ENCODE results near the gene ANHX.
"Not testable (repeated sequence)": the region's sequence is repeated elsewhere in the genome, so short reads cannot be mapped to it uniquely, and the experiment has no call there.

Gene ANHX

DNA sequence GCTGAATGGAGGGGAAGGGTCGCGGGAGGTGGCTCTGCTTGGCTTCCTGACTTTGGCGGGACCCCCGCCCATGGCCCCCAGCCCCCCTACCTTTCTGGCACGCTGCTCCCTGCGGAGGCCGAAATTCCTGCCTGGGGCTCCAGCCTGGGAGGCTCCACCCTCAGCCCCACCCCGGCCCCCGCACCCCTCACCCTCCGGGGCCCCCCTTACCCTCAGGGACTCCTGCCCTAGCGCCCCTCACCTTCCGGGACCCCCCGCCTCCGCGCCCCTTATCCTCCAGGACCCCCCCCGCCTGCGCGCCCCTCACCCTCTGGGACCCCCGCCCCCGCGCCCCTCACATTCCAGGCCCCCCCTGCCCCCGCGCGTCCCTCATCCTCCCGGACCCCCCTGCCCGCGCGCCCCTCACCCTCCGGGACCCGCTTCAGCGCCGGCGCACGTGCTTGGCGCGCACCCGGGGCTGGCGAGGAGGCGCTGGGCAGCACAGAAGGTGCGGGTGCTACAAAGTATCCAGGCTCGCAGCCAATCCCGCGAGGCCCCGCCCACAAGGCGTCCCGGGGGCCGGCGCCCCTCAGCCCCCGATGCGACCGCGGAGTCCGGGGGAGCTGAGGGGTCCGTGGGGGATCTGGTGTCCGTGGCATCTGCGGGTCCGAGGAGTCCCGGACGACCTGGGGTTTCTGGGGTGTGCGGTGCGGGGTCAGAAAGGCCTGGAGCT, at the start of gene ANHX:
ANHX (minus strand) TSS at position 477 of the 712 bp plus-strand sequence. CDS start 1,521 bp downstream, outside the sequence.
- DNase-seq (ENCODE audit: low read depth in 2 of 2) = no peak

DNA sequence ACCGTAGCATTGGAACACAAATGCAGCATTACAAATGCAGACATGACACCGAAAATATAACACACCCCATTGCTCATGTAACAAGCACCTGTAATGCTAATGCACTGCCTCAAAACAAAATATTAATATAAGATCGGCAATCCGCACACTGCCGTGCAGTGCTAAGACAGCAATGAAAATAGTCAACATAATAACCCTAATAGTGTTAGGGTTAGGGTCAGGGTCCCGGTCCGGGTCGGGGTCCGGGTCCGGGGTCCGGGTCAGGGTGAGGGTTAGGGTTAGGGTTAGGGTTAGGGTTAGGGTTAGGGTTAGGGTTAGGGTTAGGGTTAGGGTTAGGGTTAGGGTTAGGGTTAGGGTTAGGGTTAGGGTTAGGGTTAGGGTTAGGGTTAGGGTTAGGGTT, 29.0 kb upstream of the ANHX start:
- not testable (repeated sequence) for DNase-seq (ENCODE audit: low read depth in 2 of 2)

DNA sequence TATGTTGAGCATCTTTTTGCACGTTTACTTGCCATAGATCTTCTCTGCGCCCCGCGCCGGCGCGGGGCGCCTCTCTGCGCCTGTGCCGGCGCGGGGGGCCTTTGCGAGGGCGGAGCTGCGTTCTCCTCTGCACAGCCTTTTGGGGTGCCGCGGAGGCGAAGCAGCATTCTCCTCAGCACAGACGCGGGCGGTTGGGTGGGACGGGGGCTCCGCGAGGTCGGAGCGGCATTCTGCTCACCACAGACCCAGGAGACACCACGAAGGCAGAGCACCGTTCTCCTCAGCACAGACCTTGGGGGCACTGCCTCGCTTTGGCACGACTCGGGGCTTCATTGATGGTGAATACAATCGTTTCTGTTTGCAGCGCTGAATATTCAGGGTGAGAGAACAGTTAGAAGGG, 28.5 kb upstream of the ANHX start:
- DNase-seq (ENCODE audit: low read depth in 2 of 2) = no peak

DNA sequence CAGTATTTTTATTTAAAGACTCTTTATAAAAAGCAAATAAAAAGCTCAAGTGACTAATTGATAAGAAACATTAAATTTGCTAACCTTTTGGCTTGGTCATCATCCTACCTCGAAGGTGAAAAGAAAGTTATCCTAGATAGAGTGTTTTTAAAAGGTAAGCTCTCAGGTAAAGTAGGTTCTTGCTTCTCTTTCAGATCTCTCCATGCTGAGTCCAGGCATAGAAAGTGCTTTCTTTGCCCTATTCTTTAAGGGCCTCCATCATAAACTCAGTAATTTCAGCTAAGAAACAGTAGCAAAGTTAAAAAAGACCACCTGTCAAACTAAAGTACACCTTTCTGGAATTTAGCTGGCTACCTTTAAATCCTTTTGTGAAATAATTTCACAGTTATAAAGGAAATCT, 20.6 kb upstream of the ANHX start:
- no peak for DNase-seq (ENCODE audit: low read depth in 2 of 2)

DNA sequence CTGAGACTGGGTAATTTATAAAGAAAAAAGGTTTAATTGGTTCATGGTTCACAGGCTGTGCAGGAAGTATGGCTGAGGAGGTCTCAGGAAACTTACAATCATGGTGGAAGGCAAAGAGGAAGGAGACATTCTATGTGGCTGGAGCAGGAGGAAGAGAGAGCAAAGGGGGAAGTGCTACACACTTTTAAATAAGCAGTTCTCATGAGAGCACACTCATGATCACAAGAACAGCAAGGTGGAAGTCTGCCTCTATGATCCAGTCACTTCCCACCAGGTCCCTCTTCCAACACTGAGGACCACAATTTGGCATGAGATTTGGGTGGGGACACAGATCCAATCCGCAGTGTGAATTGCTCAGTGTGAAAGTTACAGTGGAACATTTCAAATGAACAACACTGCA, 20.2 kb upstream of the ANHX start:
- DNase-seq (ENCODE audit: low read depth in 2 of 2) = not testable (repeated sequence)

DNA sequence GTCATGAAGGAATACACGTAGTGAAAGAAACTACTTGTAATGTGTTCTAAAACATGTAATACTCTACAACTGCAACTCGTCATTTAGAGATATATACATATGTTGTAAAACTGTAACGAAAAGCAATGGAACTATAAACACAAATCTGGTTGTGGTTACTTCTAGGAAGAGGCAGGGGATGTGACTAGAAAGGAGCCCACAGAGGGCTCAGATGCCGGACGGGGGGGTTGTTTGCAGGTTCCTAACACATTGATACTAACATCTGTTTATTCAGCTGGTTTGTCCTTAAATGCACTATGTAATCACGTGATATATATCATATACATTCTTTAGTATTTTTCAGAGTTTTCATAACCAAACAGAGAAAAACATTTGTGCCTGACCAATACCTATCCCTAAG, 16.1 kb upstream of the ANHX start:
- DNase-seq (ENCODE audit: low read depth in 2 of 2) = no peak

DNA sequence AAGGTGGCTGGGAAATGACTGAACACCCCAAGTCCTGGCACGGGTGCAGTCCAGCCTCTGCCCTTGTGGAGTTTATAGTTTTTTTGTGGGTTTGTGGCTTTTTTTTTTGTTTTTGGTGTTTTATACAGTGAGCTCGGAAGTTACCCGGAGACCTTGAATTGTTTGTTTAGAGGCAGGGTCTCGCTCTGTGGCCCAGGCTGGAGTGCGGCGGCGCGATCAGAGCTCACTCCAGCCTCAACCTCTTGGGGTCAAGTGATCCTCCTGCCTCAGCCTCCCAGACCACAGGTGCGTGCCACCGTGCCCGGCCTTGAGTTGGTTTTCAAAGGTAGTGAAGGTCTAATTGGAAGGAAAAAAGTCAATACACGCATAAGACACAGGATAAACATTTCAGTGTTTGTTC, 879 bp upstream of the ANHX start:
- DNase-seq (ENCODE audit: low read depth in 2 of 2) = no peak

DNA sequence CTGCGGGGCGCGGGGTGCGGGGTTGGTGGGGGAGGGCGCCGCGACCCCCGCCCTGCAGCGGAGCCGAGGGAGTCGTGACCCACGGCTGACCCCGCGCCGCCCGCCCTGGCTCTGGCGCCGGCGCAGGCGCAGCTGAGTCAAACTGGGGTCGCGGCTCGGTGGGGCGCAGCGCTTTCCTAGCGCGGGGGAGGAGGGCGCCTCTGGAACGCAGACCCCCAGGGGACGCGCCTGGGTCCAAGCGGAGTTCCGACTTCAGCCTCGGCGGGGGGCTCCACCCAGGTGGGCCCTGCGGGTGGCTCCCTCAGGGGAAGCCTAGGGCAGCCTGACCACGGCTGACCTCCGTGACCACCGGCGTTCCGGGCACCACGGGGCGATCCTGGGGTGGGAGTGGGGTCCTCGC, 467 bp upstream of the ANHX start:
- DNase-seq (ENCODE audit: low read depth in 2 of 2) = no peak

DNA sequence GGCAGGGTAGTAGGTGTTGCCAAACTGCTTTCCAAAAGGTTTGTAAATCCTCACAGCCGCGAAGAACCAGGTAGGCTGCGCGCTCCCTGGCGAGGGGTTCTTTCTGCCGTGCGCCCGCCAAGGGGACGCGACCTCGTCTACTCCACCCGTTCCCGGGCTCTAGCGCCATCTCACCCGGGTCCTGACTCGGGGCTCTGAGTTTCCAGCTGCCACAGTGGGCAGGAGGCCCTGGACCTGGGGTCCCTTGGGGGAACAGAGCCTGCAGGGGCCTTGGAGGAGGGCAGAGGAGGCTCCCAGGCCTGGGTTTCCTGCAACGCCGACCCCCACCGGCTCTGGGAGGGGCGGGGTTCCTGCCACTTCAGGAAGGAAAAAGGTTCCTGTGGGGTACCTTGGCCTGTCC, 706 bp downstream of the ANHX start:
- no peak for DNase-seq (ENCODE audit: low read depth in 2 of 2)

DNA sequence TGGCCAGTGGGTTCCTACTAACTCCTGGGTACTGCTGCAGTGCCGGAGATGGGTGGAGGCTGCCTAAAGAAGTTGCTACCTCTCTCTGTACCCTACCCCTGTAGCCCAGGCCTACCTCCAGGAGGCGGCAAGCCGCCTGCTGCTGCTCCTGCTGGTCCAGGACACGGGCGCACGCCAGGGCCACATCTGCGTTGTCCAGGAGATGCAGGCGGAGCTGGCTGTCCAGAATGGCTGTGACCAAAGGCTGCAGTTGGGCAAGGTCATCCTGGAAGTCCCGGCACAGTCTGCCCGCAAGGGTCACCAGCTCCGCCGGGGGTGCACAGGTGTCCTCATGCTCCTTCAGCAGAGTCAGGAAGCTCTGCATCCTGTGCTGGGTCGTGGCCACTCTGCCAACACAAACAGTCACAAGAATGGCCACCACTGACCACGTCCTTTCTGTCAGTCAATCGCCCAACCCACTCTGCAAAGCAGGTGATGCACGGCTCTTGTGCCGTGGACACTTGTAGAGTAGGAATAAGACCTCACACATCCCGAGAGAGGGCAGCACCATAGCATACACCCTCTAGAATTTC, 1.6 kb downstream of the ANHX start:
- no peak for DNase-seq (ENCODE audit: low read depth in 2 of 2)

DNA sequence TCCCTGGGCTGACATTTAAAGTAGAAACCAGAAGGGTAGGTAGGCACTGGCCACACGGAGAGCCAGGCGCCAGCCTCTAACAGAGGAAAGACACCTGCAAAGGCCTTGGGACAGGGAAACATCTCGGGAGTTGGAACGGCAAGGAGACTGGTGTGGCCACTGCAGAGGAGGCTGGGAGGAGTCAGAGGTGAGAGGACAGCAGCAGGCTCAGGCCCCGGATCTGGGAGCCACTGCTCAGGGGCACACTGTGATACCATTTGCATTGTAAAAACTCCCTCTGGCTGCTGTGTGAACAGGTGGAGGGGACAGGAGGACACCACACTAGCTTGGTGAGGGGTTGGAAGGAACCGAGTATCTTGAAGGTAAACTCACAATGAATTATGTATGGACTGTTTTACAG, 2.7 kb downstream of the ANHX start:
- DNase-seq (ENCODE audit: low read depth in 2 of 2) = no peak

DNA sequence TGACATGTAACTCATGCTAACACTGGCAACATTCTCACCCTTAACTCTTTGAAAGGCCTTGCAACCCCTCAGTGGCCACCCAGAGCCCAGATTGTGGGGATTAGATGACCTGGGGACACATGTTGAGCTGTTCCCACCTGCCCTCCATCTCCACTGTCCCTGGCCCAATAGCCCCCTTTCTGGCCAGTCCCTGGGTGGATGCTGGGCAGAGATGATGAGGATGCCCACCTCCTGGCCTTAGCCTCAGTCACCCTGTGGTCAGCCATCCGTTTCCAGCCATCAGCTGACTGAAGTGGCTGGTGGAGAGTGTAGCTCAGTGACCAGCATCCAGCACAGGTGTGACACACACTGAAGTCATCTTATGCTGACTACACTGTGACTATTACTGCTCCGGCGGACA, 4.7 kb downstream of the ANHX start:
- no peak for DNase-seq (ENCODE audit: low read depth in 2 of 2)

DNA sequence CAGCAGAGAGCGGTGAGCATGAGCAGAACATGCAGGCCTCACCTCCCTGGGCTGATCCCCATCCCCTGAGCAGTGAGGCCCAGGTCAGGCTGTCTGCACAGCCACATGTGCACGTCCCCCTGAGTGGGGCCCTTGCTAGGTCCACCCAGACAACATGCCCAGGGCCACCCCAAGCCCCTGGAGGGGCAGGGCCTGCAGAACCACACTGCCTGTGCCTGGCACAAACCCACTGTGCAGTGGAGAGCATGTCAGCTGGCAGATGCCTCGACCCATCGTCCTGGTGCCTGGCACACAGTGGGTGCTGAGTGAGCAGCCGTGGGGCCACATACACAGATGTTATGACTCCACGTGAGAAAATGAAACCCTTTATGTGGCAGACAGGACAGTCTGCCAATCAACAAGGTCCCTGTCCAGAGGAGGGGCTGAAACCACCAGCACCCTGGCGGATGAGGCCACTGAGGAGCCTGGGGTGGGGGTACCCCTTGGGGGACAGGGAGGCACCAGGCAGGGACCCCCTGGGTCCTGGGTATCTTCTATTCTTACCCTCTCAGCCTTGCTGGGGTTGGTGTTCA, 8.3 kb downstream of the ANHX start:
- no peak for DNase-seq (ENCODE audit: low read depth in 2 of 2)

DNA sequence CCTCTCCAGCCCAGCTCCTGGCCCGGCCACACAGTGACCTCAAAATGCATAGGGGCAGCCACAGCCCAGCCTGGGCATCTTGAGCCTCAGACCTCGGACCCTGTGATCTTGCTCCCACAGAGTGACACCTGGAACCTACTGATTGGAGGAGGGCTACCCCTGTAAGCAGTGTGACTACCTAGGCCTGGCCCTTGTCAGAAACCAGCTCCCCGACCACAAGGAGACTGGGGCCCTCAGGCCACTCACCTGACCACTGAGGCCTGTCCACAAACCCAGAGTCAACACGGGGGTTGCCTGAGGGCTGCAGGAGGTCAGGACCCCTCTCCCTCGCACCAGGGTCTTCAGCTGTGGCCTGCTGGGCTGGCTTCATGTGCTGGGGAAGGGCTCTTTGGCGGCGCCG, 9.0 kb downstream of the ANHX start:
- no peak for DNase-seq (ENCODE audit: low read depth in 2 of 2)

DNA sequence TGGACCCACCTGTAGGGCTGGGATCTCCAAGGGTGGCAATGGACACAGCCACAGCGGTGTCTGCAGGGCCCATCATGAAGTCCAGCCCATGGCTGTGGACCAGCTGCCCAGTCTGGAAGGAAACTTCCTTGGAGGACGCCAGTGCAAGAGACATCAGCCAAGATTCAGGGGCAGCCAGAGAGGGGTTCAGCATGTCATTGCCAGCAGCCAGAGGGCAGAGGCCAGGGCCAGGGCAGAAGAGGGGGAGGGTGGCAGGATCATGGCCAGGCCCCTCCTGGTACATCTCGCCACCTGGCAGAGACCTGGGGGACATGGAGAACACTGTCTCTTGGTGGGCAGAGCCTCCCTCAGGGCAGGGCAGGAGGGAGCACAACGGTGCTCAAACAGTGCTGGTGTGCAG, 10.2 kb downstream of the ANHX start:
- no peak for DNase-seq (ENCODE audit: low read depth in 2 of 2)

DNA sequence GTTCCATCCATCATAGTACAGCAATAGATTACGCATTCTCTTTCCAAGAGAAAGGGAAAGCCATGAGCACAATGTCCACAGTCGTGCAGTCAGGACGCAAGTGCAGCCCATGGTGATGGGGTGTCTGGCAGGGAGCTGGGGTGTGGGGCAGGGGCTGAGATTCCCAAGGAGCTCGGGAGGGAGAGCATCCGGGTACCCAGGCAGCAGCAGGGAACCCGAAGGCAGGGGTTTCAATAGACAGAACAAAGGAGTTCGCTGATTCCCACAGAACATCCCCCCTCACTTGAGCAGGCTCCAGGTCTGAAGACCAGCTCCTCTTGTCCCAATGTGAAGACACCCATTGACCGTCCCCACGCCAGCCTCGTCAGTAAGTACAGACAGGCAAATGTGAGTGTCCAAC, 13.5 kb downstream of the ANHX start:
- no peak for DNase-seq (ENCODE audit: low read depth in 2 of 2)

DNA sequence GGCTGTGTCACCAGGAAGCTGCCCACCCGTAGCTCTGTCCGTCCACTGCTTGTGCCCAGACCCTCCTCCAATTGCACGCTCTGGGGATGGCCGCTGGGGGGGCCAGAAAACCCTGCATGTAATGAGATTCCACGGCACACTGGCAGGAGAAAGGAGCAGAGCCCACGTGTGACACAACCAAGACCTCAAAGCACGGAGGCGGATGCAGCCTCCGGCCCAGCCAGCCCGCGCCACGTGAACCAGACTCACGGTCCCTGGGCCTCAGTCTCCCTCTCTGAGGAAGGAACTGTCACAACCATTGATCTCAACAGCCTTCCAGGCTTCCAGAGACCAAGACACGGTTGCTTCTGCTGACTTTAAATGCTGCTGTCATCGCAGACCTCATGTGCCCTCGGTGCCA, 14.4 kb downstream of the ANHX start:
- DNase-seq (ENCODE audit: low read depth in 2 of 2) = no peak

DNA sequence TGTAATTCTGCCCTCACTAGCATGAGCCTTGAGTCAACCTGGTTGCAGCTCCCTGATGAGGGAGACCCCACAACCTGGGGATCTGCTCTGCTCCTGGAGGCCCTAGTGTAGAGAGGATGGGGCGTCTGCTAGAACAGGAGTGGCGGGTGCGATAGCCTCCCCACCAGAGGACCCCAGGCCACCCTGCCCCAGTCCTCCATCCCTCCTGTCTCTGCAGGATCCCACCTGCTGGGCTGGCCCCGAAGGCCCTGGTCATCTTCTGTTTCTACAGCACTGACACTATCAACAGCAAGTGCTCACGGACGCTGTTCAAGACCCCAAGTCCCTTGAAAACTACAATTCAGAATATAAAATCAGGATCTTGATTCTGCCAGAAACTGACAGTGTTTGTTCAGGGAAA, 15.2 kb downstream of the ANHX start:
- no peak for DNase-seq (ENCODE audit: low read depth in 2 of 2)

DNA sequence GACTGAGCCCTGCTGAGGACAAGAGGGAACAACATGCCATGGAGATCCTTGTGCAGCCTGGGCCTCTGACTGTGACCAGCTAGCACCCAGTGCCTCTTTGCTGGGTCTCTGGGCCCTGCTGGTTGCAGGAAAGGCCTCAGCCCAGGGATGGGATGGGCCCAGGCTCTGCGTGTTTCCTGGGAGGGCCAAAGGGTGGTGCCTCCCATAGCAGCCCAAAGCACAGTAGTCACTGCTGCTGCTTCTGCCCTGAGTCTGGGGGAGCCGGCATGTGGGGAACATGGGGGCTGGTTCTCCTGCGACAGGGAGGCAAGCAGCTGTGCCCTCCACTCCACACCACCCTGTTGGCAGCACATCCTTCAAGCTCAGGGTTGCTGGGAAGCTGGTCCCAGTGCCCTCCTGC, 18.5 kb downstream of the ANHX start:
- DNase-seq (ENCODE audit: low read depth in 2 of 2) = no peak

DNA sequence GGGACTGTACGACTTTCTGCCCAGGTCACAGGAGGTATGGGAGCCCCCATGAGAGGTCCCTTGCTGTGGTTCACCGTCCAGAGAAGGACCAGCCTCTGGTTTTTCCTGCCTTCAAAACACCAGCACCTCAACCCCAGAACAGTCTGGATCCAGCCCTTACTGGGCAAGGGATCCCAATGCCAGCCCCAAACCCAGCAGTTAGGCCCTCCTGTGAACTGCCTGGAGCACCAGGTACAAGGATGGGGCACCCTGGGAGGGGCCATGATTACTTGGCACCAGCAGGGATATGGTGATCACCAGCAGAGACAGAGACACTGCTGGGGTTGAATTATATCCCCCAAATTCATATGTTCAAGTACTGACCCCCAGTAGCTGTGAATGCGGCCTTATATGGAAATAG, 20.0 kb downstream of the ANHX start:
- no peak for DNase-seq (ENCODE audit: low read depth in 2 of 2)

DNA sequence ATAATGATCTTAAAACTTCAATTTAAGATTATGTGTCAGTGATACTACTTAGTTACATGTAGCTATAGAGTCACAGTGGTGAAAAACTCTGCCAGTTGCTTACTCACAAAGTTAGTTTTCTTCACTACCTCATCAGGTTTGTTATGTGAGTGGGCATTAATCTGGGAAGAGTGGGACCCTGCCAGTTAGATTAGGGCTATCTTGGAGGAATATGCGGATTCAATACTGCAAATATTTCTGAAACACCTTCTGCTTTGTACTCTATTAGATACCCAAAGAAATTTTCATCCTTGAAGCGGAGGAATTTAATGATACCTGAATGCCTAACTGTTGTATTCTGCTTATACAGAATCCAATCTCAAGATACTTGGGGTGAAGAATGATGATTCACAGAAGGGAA, 29.3 kb downstream of the ANHX start:
- DNase-seq (ENCODE audit: low read depth in 2 of 2) = no peak

DNA sequence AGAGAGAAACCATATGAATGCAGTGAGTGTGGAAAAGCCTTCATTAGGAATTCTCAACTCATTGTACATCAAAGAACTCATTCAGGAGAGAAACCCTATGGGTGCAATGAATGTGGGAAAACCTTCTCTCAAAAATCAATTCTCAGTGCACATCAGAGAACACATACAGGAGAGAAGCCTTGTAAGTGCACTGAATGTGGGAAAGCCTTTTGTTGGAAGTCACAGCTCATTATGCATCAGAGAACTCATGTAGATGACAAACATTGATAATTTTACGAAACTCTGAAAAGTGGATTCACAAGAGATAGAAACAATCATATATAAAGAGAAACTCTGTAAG, 31.4 kb downstream of the ANHX start:
- no peak for DNase-seq (ENCODE audit: low read depth in 2 of 2)

DNA sequence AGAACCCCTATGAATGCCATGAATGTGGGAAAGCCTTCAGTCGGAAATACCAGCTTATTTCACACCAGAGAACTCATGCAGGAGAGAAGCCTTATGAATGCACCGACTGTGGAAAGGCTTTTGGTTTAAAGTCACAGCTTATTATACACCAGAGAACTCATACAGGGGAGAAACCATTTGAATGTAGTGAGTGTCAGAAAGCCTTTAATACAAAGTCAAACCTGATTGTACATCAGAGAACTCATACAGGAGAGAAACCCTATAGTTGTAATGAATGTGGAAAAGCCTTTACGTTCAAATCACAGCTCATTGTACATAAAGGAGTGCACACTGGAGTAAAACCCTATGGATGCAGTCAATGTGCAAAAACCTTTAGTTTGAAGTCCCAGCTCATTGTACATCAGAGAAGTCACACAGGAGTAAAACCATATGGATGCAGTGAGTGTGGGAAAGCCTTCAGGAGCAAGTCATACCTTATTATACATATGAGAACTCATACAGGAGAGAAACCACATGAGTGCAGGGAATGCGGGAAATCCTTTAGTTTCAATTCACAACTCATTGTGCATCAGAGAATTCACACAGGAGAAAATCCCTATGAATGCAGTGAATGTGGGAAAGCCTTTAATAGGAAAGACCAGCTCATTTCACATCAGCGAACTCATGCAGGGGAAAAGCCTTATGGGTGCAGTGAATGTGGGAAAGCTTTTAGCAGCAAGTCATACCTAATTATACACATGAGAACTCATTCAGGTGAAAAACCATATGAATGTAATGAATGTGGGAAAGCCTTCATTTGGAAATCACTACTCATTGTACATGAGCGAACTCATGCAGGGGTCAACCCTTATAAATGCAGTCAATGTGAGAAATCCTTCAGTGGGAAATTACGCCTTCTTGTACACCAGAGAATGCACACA, 32.1 kb downstream of the ANHX start:
- no peak for DNase-seq (ENCODE audit: low read depth in 2 of 2)

All from stimulated activated CD4-positive, alpha-beta T cell treated with anti-CD3 and anti-CD28 coated beads, Interleukin-12 subunit alpha, Interleukin-12 subunit beta, amount 100 ng/mL, for 24 hours (primary cell).